Activated naive CD8-positive, alpha-beta T cell treated with anti-CD3 and anti-CD28 coated beads, Interleukin-2, amount 10 ng/mL, durations not matched to agents 7 days and 5 days (primary cell): ENCODE measurements around the gene SAMD14. TPM values are rescaled to one million over a fixed set of nuclear protein-coding genes. Genes with fewer than 3 reads are reported as not detected.

Source experiments
- ATAC-seq: fragments of 150-1000 bp; cut with Tn5 transposase; one replicate; pipeline ENCODE4 v1.10.0; 2021; ENCODE audit warnings: low read depth, moderate library complexity
- POLR2A ChIA-PET: fragments of 350-600 bp; sonication (Branson Sonifier 250); formaldehyde crosslinking; loops from one replicate; lab custom pipeline; 2021; ENCODE audit warnings: antibody characterized with exemption; lab: Charles Lee
- DNase-seq: peaks from one replicate; pipeline ENCODE4 v3.0.0; 2021
- H3K27ac Mint-ChIP-seq: one replicate; pipeline ENCODE4 v1.8.0; 2022; ENCODE audit warnings: mild to moderate bottlenecking, mixed read lengths
- H3K27me3 Mint-ChIP-seq: one replicate; pipeline ENCODE4 v1.8.0; 2022; ENCODE audit warnings: mild to moderate bottlenecking, moderate library complexity, mixed read lengths
- H3K36me3 Mint-ChIP-seq: one replicate; pipeline ENCODE4 v1.8.0; 2021; ENCODE audit warnings: mild to moderate bottlenecking, mixed read lengths
- H3K4me1 Mint-ChIP-seq: one replicate; pipeline ENCODE4 v1.8.0; 2021; ENCODE audit warnings: mixed read lengths
- H3K4me3 Mint-ChIP-seq: one replicate; pipeline ENCODE4 v1.8.0; 2022; ENCODE audit warnings: mild to moderate bottlenecking, moderate library complexity, mixed read lengths
- H3K9me3 Mint-ChIP-seq: one replicate; pipeline ENCODE4 v1.8.0; 2021; ENCODE audit warnings: mixed read lengths
- total RNA-seq, 2 experiments: library from RNA; stranded (reverse); gene quantifications; one replicate each; pipeline ENCODE4 v1.2.3, GENCODE V29; 2021

Gene SAMD14
- total RNA-seq: under 1 TPM; 0.11 to 0.19 TPM

- H3K9me3 Mint-ChIP-seq: no peaks in the 10 kb centered on the region
- POLR2A ChIA-PET: interaction anchor here (0.5 to 1.3 kb wide), 3 partner anchors 11 to 785 kb away, joined by 3 to 4 read pairs (median 3); no protein-coding TSS in a partner anchor
- H3K4me3 Mint-ChIP-seq: peak within 1 kb of the TSS; percentile 80
- peak; percentile 66 for ATAC-seq
- H3K36me3 Mint-ChIP-seq: peaks cover 1% of the 10 kb centered on the region
- H3K27ac Mint-ChIP-seq: no peak within 1 kb of the TSS
- H3K4me1 Mint-ChIP-seq: peaks cover 26% of the 10 kb centered on the region
- H3K27me3 Mint-ChIP-seq: peaks cover 32% of the 10 kb centered on the region
- DNase-seq: peak; percentile 61
Measured at GRCh38 chr17:50129728-50130558, at the start of gene SAMD14. Gene SAMD14 (minus strand): TSS chr17:50130160. CDS start chr17:50124959, 5,201 bp downstream.

- peak overlapping the region; percentile 6 for H3K27ac Mint-ChIP-seq
- POLR2A ChIA-PET: interaction anchor here (1.2 kb wide), 1 partner anchor 18 kb away, joined by 4 read pairs; no protein-coding TSS in a partner anchor
Measured at GRCh38 chr17:50177983-50178834, 48.2 kb upstream of the SAMD14 start.

GRCh38 chr17:50177476-50177875 is 47.5 kb upstream of the SAMD14 start:
- peaks cover 13% of the 10 kb centered on the region for H3K4me1 Mint-ChIP-seq
- H3K27ac Mint-ChIP-seq: no peak overlapping the region
- H3K4me3 Mint-ChIP-seq: no peak overlapping the region
- ATAC-seq (no peak), DNase-seq (no peak)
- H3K9me3 Mint-ChIP-seq: no peaks in the 10 kb centered on the region
- H3K36me3 Mint-ChIP-seq: no peaks in the 10 kb centered on the region
- H3K27me3 Mint-ChIP-seq: peaks cover 2% of the 10 kb centered on the region
- POLR2A ChIA-PET: interaction anchor here (1.2 kb wide), 1 partner anchor 19 kb away, joined by 4 read pairs; no protein-coding TSS in a partner anchor

More at GRCh38 chr17:50177983-50178834, 48.2 kb upstream of the SAMD14 start:
- ATAC-seq (peak; percentile 84), DNase-seq (peak; percentile 53)
- Mint-ChIP-seq H3K9me3 (no peaks in the 10 kb centered on the region), H3K27me3 (peaks cover 2% of the 10 kb centered on the region), H3K4me1 (peaks cover 18% of the 10 kb centered on the region), H3K4me3 (peak overlapping the region; percentile 28), H3K36me3 (no peaks in the 10 kb centered on the region)

GRCh38 chr17:50176559-50177357 is 46.8 kb upstream of the SAMD14 start:
- no peaks in the 10 kb centered on the region for H3K9me3 Mint-ChIP-seq
- DNase-seq: no peak
- no peak overlapping the region for H3K4me3 Mint-ChIP-seq
- H3K36me3 Mint-ChIP-seq: no peaks in the 10 kb centered on the region
- peaks cover 9% of the 10 kb centered on the region for H3K4me1 Mint-ChIP-seq
- H3K27ac Mint-ChIP-seq: no peak overlapping the region
- peaks cover 4% of the 10 kb centered on the region for H3K27me3 Mint-ChIP-seq
- POLR2A ChIA-PET: no interaction called here
- no peak for ATAC-seq

GRCh38 chr17:50175035-50175807 is 45.3 kb upstream of the SAMD14 start:
- no peaks in the 10 kb centered on the region for H3K9me3 Mint-ChIP-seq
- POLR2A ChIA-PET: no interaction called here
- H3K27me3 Mint-ChIP-seq: peaks cover 2% of the 10 kb centered on the region
- H3K27ac Mint-ChIP-seq: no peak overlapping the region
- no peaks in the 10 kb centered on the region for H3K36me3 Mint-ChIP-seq
- no peak for DNase-seq
- H3K4me3 Mint-ChIP-seq: no peak overlapping the region
- no peak for ATAC-seq
- H3K4me1 Mint-ChIP-seq: peaks cover 9% of the 10 kb centered on the region

GRCh38 chr17:50174444-50174843 is 44.5 kb upstream of the SAMD14 start:
- no peak overlapping the region for H3K4me3 Mint-ChIP-seq
- H3K4me1 Mint-ChIP-seq: peaks cover 10% of the 10 kb centered on the region
- DNase-seq: no peak
- peaks cover 2% of the 10 kb centered on the region for H3K27me3 Mint-ChIP-seq
- POLR2A ChIA-PET: interaction anchor here (1.2 kb wide), 1 partner anchor 26 kb away, joined by 3 read pairs; no protein-coding TSS in a partner anchor
- H3K36me3 Mint-ChIP-seq: no peaks in the 10 kb centered on the region
- no peaks in the 10 kb centered on the region for H3K9me3 Mint-ChIP-seq
- H3K27ac Mint-ChIP-seq: no peak overlapping the region
- ATAC-seq: no peak

- Mint-ChIP-seq H3K27me3 (peaks cover 2% of the 10 kb centered on the region), H3K9me3 (no peaks in the 10 kb centered on the region), H3K27ac (no peak overlapping the region), H3K4me3 (no peak overlapping the region), H3K36me3 (no peaks in the 10 kb centered on the region), H3K4me1 (peaks cover 16% of the 10 kb centered on the region)
- POLR2A ChIA-PET: interaction anchor here (1.2 kb wide), 1 partner anchor 27 kb away, joined by 3 read pairs; no protein-coding TSS in a partner anchor
- ATAC-seq: no peak
- DNase-seq: no peak
Measured at GRCh38 chr17:50173335-50173941, 43.5 kb upstream of the SAMD14 start.

- no peaks in the 10 kb centered on the region for H3K9me3 Mint-ChIP-seq
- peaks cover 11% of the 10 kb centered on the region for H3K4me1 Mint-ChIP-seq
- no peak overlapping the region for H3K4me3 Mint-ChIP-seq
- H3K36me3 Mint-ChIP-seq: no peaks in the 10 kb centered on the region
- H3K27me3 Mint-ChIP-seq: peaks cover 2% of the 10 kb centered on the region
- no peak overlapping the region for H3K27ac Mint-ChIP-seq
- ATAC-seq (no peak), DNase-seq (no peak)
- POLR2A ChIA-PET: no interaction called here
Measured at GRCh38 chr17:50172936-50173334, 43.0 kb upstream of the SAMD14 start.

GRCh38 chr17:50172130-50172529 is 42.2 kb upstream of the SAMD14 start:
- no peaks in the 10 kb centered on the region for H3K36me3 Mint-ChIP-seq
- no peak overlapping the region for H3K4me3 Mint-ChIP-seq
- H3K27me3 Mint-ChIP-seq: peaks cover 2% of the 10 kb centered on the region
- POLR2A ChIA-PET: no interaction called here
- DNase-seq (no peak), ATAC-seq (no peak)
- H3K27ac Mint-ChIP-seq: no peak overlapping the region
- H3K9me3 Mint-ChIP-seq: no peaks in the 10 kb centered on the region
- H3K4me1 Mint-ChIP-seq: peaks cover 11% of the 10 kb centered on the region

GRCh38 chr17:50171371-50172071 is 41.6 kb upstream of the SAMD14 start:
- POLR2A ChIA-PET: no interaction called here
- H3K27ac Mint-ChIP-seq: no peak overlapping the region
- H3K36me3 Mint-ChIP-seq: no peaks in the 10 kb centered on the region
- DNase-seq (no peak), ATAC-seq (no peak)
- peaks cover 2% of the 10 kb centered on the region for H3K27me3 Mint-ChIP-seq
- H3K4me3 Mint-ChIP-seq: no peak overlapping the region
- no peaks in the 10 kb centered on the region for H3K9me3 Mint-ChIP-seq
- H3K4me1 Mint-ChIP-seq: peaks cover 11% of the 10 kb centered on the region

GRCh38 chr17:50170662-50171370 is 40.9 kb upstream of the SAMD14 start:
- Mint-ChIP-seq H3K4me3 (no peak overlapping the region), H3K36me3 (no peaks in the 10 kb centered on the region), H3K27ac (no peak overlapping the region), H3K9me3 (no peaks in the 10 kb centered on the region), H3K4me1 (peaks cover 11% of the 10 kb centered on the region), H3K27me3 (peaks cover 2% of the 10 kb centered on the region)
- no peak for DNase-seq
- peak; percentile 19 for ATAC-seq
- POLR2A ChIA-PET: no interaction called here
